GM12878 (cell line): ENCODE results near the gene SLC38A9. TPM values are rescaled to one million over a fixed set of nuclear protein-coding genes. Genes with fewer than 3 reads are reported as not detected.

Experiments used
- CHD2 ChIP-seq: IDR thresholded peaks from 2 replicates; pipeline ENCODE4 v1.6.1; 2011; ENCODE audit warnings: low read depth, low read length, improper control_type of control experiment, borderline replicate concordance
- E2F8 ChIP-seq: fragments of 450-650 bp; IDR thresholded peaks from 2 replicates; pipeline ENCODE4 v1.6.1; 2018; ENCODE audit warnings: mild to moderate bottlenecking, low read depth, moderate library complexity; ENCODE audit not compliant: partially characterized antibody
- HSF1 ChIP-seq: fragments of 150-350 bp; IDR thresholded peaks from 2 replicates; pipeline ENCODE4 v1.6.1; 2014; ENCODE audit warnings: mild to moderate bottlenecking, low read depth, low read length
- MYC ChIP-seq: IDR thresholded peaks from 2 replicates; pipeline ENCODE4 v1.6.1; 2011; ENCODE audit warnings: mild to moderate bottlenecking, low read length, moderate library complexity, inconsistent platforms; ENCODE audit not compliant: insufficient read depth, insufficient replicate concordance, insufficient read length, severe bottlenecking
- RBBP5 ChIP-seq: fragments of 200-600 bp; sonication (generic); conservative IDR thresholded peaks from 2 replicates; pipeline ENCODE4 v1.6.1; 2016
- RCOR1 ChIP-seq: conservative IDR thresholded peaks from 2 replicates; pipeline ENCODE4 v1.6.1; 2012; ENCODE audit warnings: low read depth, low read length, improper control_type of control experiment
- RELA ChIP-seq: fragments of 450-650 bp; IDR thresholded peaks from 2 replicates; pipeline ENCODE4 v1.8.0; 2014; ENCODE audit warnings: borderline replicate concordance; ENCODE audit not compliant: partially characterized antibody
- RFX5 ChIP-seq: IDR thresholded peaks from 2 replicates; pipeline ENCODE4 v1.6.1; 2011; ENCODE audit warnings: low read depth, low read length, improper control_type of control experiment
- SIN3A ChIP-seq: IDR thresholded peaks from 2 replicates; pipeline ENCODE4 v1.6.1; 2012; ENCODE audit warnings: low read depth, low read length, improper control_type of control experiment
- SMC3 ChIP-seq: IDR thresholded peaks from 2 replicates; pipeline ENCODE4 v1.6.1; 2011; ENCODE audit warnings: low read length, improper control_type of control experiment, borderline replicate concordance
- ZBTB11 ChIP-seq: fragments of 450-650 bp; formaldehyde crosslinking; IDR thresholded peaks from 2 replicates; pipeline ENCODE4 v1.5.0; 2022; ENCODE audit warnings: mild to moderate bottlenecking, missing genetic modification characterization
- polyA plus RNA-seq, 11 experiments: library from polyadenylated mRNA; depleted of rRNA in 4 of 11; unstranded in 6 of 11; stranded (reverse) in 5 of 11; fragments of >200 nt; fragmentation: Nextera tagmentation in 4 of 11; fragmentation: Illumina TruSeq in 1 of 11; extraction: Ambion mirVana in 4 of 11; extraction: Trizol in 1 of 11; gene quantifications; 1 replicate in 1 of 11; 2 replicates in 10 of 11; pipeline versions ENCODE4 v1.2.1 to v1.2.3, GENCODE V29; 2011 to 2016; ENCODE audit warnings: inconsistent platforms in 2 of 11, missing spikeins in 2 of 11, low read depth in 1 of 11
- total RNA-seq, 4 experiments: library from RNA; depleted of rRNA in 3 of 4; stranded (reverse); fragments of >200 nt in 3 of 4; fragmentation: Illumina TruSeq in 1 of 4; extraction: Trizol in 1 of 4; gene quantifications; 2 replicates each; pipeline versions ENCODE4 v1.2.1 to v1.2.3, GENCODE V29; 2013 to 2021
- TF ChIP-seq, protein P1 (sequence below): fragments of 450-650 bp; IDR thresholded peaks from 2 replicates; pipeline ENCODE4 v1.6.1; 2016; ENCODE audit warnings: mild to moderate bottlenecking
- TF ChIP-seq, protein P2 (sequence below): IDR thresholded peaks from 2 replicates; pipeline ENCODE4 v1.6.1; 2012; ENCODE audit warnings: low read length, inconsistent platforms

Gene SLC38A9
- total and polyA plus RNA-seq, 10 of the 15 experiments (the other 5 are each of a cell fraction or from before 2014, with no cell fraction given): 8.5 to 35.1 (median 23.0) TPM

DNA sequence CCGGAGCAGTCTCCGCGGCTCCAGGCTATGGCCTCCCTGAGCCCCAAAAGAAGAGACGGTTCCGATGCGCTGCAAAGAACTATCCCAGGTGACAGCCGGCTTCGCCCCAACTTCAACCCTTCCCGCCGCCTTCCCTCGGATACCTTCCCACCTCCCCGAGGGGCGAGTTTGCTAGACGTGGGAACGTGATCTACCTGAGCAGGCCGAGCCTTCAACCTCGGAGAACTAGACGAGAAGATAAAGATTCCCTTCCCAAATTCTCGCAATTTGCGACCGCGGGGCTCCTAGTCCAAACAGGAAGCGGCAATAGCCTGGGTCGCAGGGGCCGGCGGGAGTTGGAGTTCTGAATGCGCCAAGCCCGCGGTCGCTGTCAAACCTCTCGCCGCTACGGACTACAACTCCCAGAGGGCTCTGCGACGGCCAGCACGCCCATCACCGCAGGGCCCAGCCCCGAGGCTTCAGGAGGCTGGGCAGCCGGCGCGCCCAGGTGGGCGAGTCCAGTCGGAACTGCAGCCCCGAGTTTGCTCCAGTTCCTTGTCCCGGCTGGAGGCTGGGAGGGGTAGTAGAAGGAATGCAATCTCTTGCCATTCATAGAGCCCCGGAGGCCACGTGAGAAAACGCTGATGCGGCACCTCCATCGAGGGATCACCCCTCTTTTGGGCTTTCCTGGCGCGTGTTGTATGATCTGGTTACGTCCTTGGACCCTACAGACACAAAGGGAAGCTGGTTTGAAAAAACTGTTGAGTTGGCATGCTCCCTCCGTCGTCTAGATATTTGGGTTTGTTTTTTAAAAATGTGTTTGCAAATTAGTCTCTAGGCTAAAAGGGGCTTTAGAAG, at the start of gene SLC38A9 (continued):
- TF ChIP-seq RELA (peak; percentile 35), ZBTB11 (CRISPR knock-in tag) (no peak), CHD2 (peak; percentile 67; the same call in 1 of the 2 replicates), E2F8 (no peak), MYC (no peak), SMC3 (no peak), SIN3A (0 out of 2 replicates have a peak, but pooled peaks have one; percentile 65), RFX5 (no peak), RCOR1 (no peak), HSF1 (no peak), RBBP5 (no peak)
- TF ChIP-seq, protein P1, sequence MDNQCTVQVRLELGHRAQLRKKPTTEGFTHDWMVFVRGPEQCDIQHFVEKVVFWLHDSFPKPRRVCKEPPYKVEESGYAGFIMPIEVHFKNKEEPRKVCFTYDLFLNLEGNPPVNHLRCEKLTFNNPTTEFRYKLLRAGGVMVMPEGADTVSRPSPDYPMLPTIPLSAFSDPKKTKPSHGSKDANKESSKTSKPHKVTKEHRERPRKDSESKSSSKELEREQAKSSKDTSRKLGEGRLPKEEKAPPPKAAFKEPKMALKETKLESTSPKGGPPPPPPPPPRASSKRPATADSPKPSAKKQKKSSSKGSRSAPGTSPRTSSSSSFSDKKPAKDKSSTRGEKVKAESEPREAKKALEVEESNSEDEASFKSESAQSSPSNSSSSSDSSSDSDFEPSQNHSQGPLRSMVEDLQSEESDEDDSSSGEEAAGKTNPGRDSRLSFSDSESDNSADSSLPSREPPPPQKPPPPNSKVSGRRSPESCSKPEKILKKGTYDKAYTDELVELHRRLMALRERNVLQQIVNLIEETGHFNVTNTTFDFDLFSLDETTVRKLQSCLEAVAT: no peak
- TF ChIP-seq, protein P2, sequence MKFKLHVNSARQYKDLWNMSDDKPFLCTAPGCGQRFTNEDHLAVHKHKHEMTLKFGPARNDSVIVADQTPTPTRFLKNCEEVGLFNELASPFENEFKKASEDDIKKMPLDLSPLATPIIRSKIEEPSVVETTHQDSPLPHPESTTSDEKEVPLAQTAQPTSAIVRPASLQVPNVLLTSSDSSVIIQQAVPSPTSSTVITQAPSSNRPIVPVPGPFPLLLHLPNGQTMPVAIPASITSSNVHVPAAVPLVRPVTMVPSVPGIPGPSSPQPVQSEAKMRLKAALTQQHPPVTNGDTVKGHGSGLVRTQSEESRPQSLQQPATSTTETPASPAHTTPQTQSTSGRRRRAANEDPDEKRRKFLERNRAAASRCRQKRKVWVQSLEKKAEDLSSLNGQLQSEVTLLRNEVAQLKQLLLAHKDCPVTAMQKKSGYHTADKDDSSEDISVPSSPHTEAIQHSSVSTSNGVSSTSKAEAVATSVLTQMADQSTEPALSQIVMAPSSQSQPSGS: no peak
